K562 (cell line): ENCODE data around the gene ELMO1. TPM values are rescaled to one million over a fixed set of nuclear protein-coding genes. Genes with fewer than 3 reads are reported as not detected.
A peak's percentile ranks its signal among the peaks of the same experiment; 100 is the strongest.

Experiments
- ELF2 ChIP-seq: fragments of 250-450 bp; sonication (Bioruptor Pico); IDR thresholded peaks from 2 replicates; pipeline ENCODE4 v1.5.0; 2021; ENCODE audit warnings: mild to moderate bottlenecking
- ERF ChIP-seq: fragments of 450-650 bp; formaldehyde crosslinking; IDR thresholded peaks from 2 replicates; pipeline ENCODE4 v1.4.0; 2020; ENCODE audit warnings: mild to moderate bottlenecking, mixed read lengths
- GABPA ChIP-seq: fragments of 200-800 bp; sonication (Bioruptor generic); conservative IDR thresholded peaks from 2 replicates; pipeline ENCODE4 v1.6.1; 2016; ENCODE audit warnings: low read depth, missing genetic modification characterization, missing compliant biosample characterization
- KDM5B ChIP-seq: fragments of 200-600 bp; sonication (generic); IDR thresholded peaks from 2 replicates; pipeline ENCODE4 v1.6.1; 2012; ENCODE audit warnings: low read depth, mild to moderate bottlenecking, moderate library complexity, low read length, control low read depth, inconsistent platforms; ENCODE audit not compliant: insufficient replicate concordance
- MGA ChIP-seq: fragments of 450-650 bp; IDR thresholded peaks from 2 replicates; pipeline ENCODE4 v1.6.1; 2016; ENCODE audit warnings: mild to moderate bottlenecking, moderate library complexity
- TAL1 ChIP-seq: fragments of 450-650 bp; IDR thresholded peaks from 2 replicates; pipeline ENCODE4 v1.6.1; 2016; ENCODE audit warnings: mild to moderate bottlenecking
- ZNF232 ChIP-seq: sonication (generic); formaldehyde crosslinking; IDR thresholded peaks from 2 replicates; pipeline ENCODE4 v1.8.0; 2022; ENCODE audit warnings: mild to moderate bottlenecking, missing genetic modification reagents
- ZNF318 ChIP-seq, 2 experiments: fragments of 450-650 bp; IDR thresholded peaks; 2 replicates each; pipeline ENCODE4 v1.6.1; 2016; ENCODE audit warnings: mild to moderate bottlenecking in 2 of 2, borderline replicate concordance in 1 of 2, low read depth in 1 of 2, moderate library complexity in 1 of 2
- polyA plus RNA-seq, 8 experiments: library from polyadenylated mRNA; depleted of rRNA in 4 of 8; stranded (reverse) in 5 of 8; unstranded in 3 of 8; fragments of >200 nt; fragmentation: Nextera tagmentation in 2 of 8; fragmentation: Illumina TruSeq in 1 of 8; extraction: Ambion mirVana in 2 of 8; extraction: Trizol in 1 of 8; gene quantifications; 2 replicates each; pipeline versions ENCODE4 v1.2.1 to v1.2.3, GENCODE V29; 2011 to 2014; ENCODE audit warnings: inconsistent platforms in 1 of 8, missing spikeins in 1 of 8
- total RNA-seq, 7 experiments: library from RNA; depleted of rRNA in 6 of 7; stranded (reverse); fragments of >200 nt in 6 of 7; fragmentation: Illumina TruSeq in 2 of 7; extraction: Trizol in 2 of 7; gene quantifications; 2 replicates each; pipeline versions ENCODE4 v1.2.1 to v1.2.3, GENCODE V29; 2011 to 2021; ENCODE audit warnings: low replicate concordance in 1 of 7

Gene ELMO1
- total and polyA plus RNA-seq, 9 of the 15 experiments (the other 6 are each of a cell fraction or from before 2014, with no cell fraction given) = 0.36 to 7.2 (median 3.6) TPM

- no peak for TF ChIP-seq ZNF318 (IDR thresholded peaks at IDR 0.05; ENCODE audit: borderline replicate concordance in 1 of 2, low read depth in 1 of 2)
- TF ChIP-seq TAL1 = peak; percentile 63
- TF ChIP-seq MGA = peak; percentile 34; the same call in 1 of the 2 replicates
- peak; percentile 54 for TF ChIP-seq GABPA (tag)
- TF ChIP-seq ELF2 (CRISPR knock-in tag) = no peak
- TF ChIP-seq KDM5B = no peak
- no peak for TF ChIP-seq ZNF232
- no peak for TF ChIP-seq ERF (CRISPR knock-in tag)
These were observed 94.0 kb downstream of the ELMO1 start (continued) for GRCh38 chr7:37354656-37355131.
